ENCODE data around the gene CFAP100.

The CFAP100 gene

GRCh38 chr3:126394179-126394976 is at the start of gene CFAP100:
Gene CFAP100, plus strand, starts transcription at chr3:126394909. Its CDS starts 1,092 bp downstream, at chr3:126396001.
- no peak for DNase-seq (ENCODE audit: low read depth)

GRCh38 chr3:126345231-126345630 is 49.5 kb upstream of the CFAP100 start:
- no peak for DNase-seq (ENCODE audit: low read depth)

- no peak for DNase-seq (ENCODE audit: low read depth)
Observed at GRCh38 chr3:126345641-126346460, 48.9 kb upstream of the CFAP100 start.

GRCh38 chr3:126346466-126346865 is 48.2 kb upstream of the CFAP100 start:
- no peak for DNase-seq (ENCODE audit: low read depth)

- no peak for DNase-seq (ENCODE audit: low read depth)
Observed at GRCh38 chr3:126347543-126348161, 47.1 kb upstream of the CFAP100 start.

- DNase-seq (ENCODE audit: low read depth): peak; percentile 45
Observed at GRCh38 chr3:126348308-126348920, 46.3 kb upstream of the CFAP100 start.

- DNase-seq (ENCODE audit: low read depth): no peak
Observed at GRCh38 chr3:126349071-126349470, 45.6 kb upstream of the CFAP100 start.

GRCh38 chr3:126349611-126350501 is 44.9 kb upstream of the CFAP100 start:
- no peak for DNase-seq (ENCODE audit: low read depth)

GRCh38 chr3:126350502-126351085 is 44.1 kb upstream of the CFAP100 start:
- no peak for DNase-seq (ENCODE audit: low read depth)

GRCh38 chr3:126351086-126351770 is 43.5 kb upstream of the CFAP100 start:
- DNase-seq (ENCODE audit: low read depth): no peak

GRCh38 chr3:126351771-126352475 is 42.8 kb upstream of the CFAP100 start:
- no peak for DNase-seq (ENCODE audit: low read depth)

GRCh38 chr3:126352476-126353454 is 41.9 kb upstream of the CFAP100 start:
- DNase-seq (ENCODE audit: low read depth): peak; percentile 37

GRCh38 chr3:126353694-126354321 is 40.9 kb upstream of the CFAP100 start:
- no peak for DNase-seq (ENCODE audit: low read depth)

GRCh38 chr3:126354776-126355175 is 39.9 kb upstream of the CFAP100 start:
- no peak for DNase-seq (ENCODE audit: low read depth)

- DNase-seq (ENCODE audit: low read depth): no peak
Observed at GRCh38 chr3:126355251-126355650, 39.5 kb upstream of the CFAP100 start.

GRCh38 chr3:126355777-126356372 is 38.8 kb upstream of the CFAP100 start:
- peak; percentile 49 for DNase-seq (ENCODE audit: low read depth)

Measured in ELR (cell line).